Activated naive CD4-positive, alpha-beta T cell treated with anti-CD3 and anti-CD28 coated beads, Interleukin-2, amount 10 ng/mL, durations not matched to agents 7 days and 5 days (primary cell): ENCODE results near the gene IL21R.
A peak's percentile ranks its signal among the peaks of the same experiment; 100 is the strongest.
"Not testable (repeated sequence)": the region's sequence is repeated elsewhere in the genome, so short reads cannot be mapped to it uniquely, and the experiment has no call there.

Source experiments
- CTCF ChIA-PET: fragments of 350-600 bp; sonication (Branson Sonifier 250); formaldehyde crosslinking; loops from one replicate; lab custom pipeline; 2021; ENCODE audit warnings: antibody characterized with exemption; lab: Charles Lee
- DNase-seq: peaks from one replicate; pipeline ENCODE4 v3.0.0-alpha.2; 2020
- H3K27ac Mint-ChIP-seq: one replicate; pipeline ENCODE4 v1.8.0; 2021; ENCODE audit warnings: mild to moderate bottlenecking, moderate library complexity, mixed read lengths
- H3K27me3 Mint-ChIP-seq: one replicate; pipeline ENCODE4 v1.8.0; 2021; ENCODE audit warnings: mild to moderate bottlenecking, mixed read lengths
- H3K36me3 Mint-ChIP-seq: one replicate; pipeline ENCODE4 v1.8.0; 2021; ENCODE audit warnings: mixed read lengths
- H3K4me1 Mint-ChIP-seq: one replicate; pipeline ENCODE4 v1.8.0; 2021; ENCODE audit warnings: mixed read lengths
- H3K4me3 Mint-ChIP-seq: one replicate; pipeline ENCODE4 v1.8.0; 2021; ENCODE audit warnings: mild to moderate bottlenecking, moderate library complexity, mixed read lengths
- H3K9me3 Mint-ChIP-seq: one replicate; pipeline ENCODE4 v1.8.0; 2021; ENCODE audit warnings: mixed read lengths

The IL21R gene

DNA sequence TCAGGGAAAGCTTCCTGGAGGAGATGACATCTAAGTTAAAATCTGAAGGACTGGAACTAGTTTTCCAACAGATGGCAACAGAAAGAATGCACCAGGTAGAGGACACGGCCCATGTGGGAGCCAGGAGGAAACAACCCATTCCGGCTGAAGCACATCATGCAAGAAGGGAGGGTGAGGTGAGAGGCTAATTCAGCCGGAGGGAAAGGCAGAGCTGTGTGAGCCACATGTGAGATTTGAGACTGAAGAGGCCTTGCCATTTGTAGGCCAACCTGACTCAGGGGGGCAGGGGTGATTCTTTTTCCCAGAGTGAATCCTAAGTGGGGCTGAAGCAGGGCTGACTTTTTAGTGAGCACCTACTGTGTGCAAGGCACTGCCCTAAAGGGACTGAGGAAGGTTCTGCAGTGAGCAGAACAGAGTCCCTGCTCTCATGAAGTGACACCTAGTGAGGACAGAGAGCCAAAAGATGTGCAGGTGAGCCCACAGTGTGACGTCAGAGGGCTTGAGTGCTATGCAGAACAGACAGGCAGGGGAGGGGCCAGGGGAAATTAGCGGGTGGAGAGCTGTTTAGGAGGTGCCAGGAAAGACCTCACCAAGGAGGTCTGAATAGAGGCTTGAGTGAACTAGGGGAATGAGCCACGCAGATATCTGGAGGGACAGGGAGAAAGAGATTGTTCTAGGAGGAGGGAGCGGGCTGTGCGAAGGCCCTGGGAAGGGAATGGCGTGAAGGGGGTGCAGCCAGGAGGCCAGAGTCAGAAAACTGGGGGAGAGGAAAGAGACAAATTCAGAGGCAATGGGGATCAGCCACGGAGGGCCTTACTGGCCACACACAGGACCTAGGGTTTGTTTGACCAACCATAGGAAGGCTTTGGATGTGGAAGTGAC lies 19.8 kb upstream of the IL21R start:
- CTCF ChIA-PET = no interaction called here
- DNase-seq = no peak
- Mint-ChIP-seq H3K4me3 (no peak overlapping the region), H3K27me3 (no peaks in the 10 kb centered on the region), H3K9me3 (peaks cover 24% of the 10 kb centered on the region), H3K27ac (peak overlapping the region; percentile 29), H3K4me1 (peaks cover 45% of the 10 kb centered on the region), H3K36me3 (peaks cover 10% of the 10 kb centered on the region)

DNA sequence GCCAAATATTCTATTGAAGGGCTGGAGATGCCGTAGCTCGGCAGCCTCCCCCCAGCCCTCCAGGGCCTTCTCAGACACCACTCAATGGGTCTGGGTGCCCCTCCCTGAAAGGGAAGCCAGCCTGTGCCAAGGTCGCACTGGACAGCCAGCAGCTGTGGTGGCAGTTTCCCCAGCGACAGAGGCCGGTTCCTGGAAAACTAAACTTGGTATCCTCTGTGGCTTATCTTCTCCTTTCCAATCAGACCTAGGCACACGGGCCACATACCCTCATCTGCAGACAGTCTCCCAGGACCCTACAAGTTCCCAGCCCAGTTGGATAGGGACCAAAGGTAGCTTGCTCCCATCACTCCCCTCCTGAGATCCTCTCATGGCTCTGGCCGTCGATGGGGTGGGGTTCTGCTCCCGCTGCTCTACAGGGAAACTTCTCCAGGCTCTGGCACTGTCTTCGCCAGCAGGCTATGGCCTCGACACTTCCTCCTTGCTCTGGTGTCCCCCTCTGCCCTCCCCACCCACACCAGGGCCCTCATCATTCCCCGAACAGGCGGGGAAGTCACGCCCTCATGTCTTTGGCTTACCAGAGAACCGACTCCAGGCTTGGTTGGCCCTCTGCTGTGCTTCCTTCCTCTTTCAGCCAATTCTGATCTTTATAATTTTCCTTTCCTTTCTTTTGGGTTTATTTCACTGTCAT lies 18.3 kb upstream of the IL21R start:
- CTCF ChIA-PET = no interaction called here
- no peak overlapping the region for H3K27ac Mint-ChIP-seq
- peaks cover 19% of the 10 kb centered on the region for H3K9me3 Mint-ChIP-seq
- H3K27me3 Mint-ChIP-seq = no peaks in the 10 kb centered on the region
- no peak for DNase-seq
- no peak overlapping the region for H3K4me3 Mint-ChIP-seq
- peaks cover 8% of the 10 kb centered on the region for H3K36me3 Mint-ChIP-seq
- peaks cover 34% of the 10 kb centered on the region for H3K4me1 Mint-ChIP-seq

DNA sequence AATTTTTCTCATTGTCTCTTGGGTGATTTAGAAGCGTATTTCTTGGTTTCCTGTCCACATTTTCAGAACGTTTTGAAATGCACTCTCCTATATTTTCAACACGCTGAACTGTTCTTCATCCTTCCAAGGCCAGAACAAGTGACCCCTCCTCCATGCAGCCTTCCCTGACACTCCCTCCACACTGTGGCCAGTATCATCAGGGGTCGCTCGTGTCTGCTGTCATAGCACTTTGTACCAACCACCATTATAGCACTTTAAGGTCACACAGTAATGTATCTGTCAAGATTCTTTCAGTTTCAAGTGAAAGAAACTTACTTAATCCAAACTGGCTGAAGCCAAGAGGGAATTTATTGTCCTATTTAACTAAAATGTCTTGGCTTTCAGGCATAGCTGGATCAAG lies 17.5 kb upstream of the IL21R start:
- H3K27ac Mint-ChIP-seq = no peak overlapping the region
- peaks cover 8% of the 10 kb centered on the region for H3K36me3 Mint-ChIP-seq
- H3K4me1 Mint-ChIP-seq = peaks cover 27% of the 10 kb centered on the region
- CTCF ChIA-PET = no interaction called here
- no peaks in the 10 kb centered on the region for H3K27me3 Mint-ChIP-seq
- H3K9me3 Mint-ChIP-seq = peaks cover 21% of the 10 kb centered on the region
- no peak overlapping the region for H3K4me3 Mint-ChIP-seq
- no peak for DNase-seq

DNA sequence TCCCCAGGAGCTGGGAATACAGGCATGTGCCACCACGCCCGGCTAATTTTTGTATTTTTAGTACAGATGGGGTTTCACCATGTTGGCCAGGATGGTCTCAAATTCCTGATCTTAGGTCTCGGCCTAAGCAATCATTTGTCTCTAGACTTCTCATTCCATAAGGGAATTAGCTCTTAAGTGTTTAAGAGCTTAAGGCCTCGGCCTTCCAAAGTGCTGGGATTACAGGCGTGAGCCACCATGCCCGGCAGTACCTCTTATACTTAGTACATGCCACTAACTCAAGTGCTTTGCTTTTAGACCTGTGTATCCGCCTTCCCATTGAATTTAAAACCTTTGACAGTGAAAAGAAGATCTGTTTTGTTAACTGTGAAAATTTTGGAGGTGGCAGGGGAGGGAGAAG lies 16.6 kb upstream of the IL21R start:
- Mint-ChIP-seq H3K4me3 (no peak overlapping the region), H3K27ac (no peak overlapping the region), H3K36me3 (peaks cover 10% of the 10 kb centered on the region), H3K4me1 (peaks cover 19% of the 10 kb centered on the region), H3K9me3 (peaks cover 24% of the 10 kb centered on the region), H3K27me3 (no peaks in the 10 kb centered on the region)
- CTCF ChIA-PET = interaction anchor here (0.6 to 1.2 kb wide), 2 partner anchors 10 to 25 kb away, joined by 3 to 4 read pairs; no protein-coding TSS in a partner anchor
- no peak for DNase-seq

DNA sequence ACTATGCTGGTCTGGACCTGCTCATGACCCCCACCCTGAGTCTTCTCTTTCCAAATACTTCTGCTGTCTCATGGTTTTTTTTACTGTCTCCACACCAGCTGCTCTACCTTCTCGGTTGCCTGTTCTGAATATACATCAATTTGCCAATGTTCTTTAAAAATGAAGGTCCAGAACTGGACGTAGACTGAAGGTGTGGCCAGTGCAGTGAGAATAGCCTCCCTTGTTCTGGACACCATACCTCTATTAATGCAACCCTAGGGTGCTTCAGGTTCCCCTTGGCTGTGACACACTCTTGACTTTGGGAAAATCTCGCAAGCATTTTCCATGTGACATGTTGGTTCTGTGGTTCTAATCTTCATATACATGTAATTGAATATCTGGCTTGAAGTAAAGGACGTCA lies 15.3 kb upstream of the IL21R start:
- H3K4me1 Mint-ChIP-seq = peaks cover 14% of the 10 kb centered on the region
- peaks cover 6% of the 10 kb centered on the region for H3K27me3 Mint-ChIP-seq
- DNase-seq = no peak
- H3K9me3 Mint-ChIP-seq = peaks cover 30% of the 10 kb centered on the region
- peaks cover 13% of the 10 kb centered on the region for H3K36me3 Mint-ChIP-seq
- CTCF ChIA-PET = interaction anchor here (1.6 to 2.6 kb wide), 3 partner anchors 9 to 207 kb away, joined by 5 to 7 read pairs (median 6); no protein-coding TSS in a partner anchor
- no peak overlapping the region for H3K27ac Mint-ChIP-seq
- no peak overlapping the region for H3K4me3 Mint-ChIP-seq

DNA sequence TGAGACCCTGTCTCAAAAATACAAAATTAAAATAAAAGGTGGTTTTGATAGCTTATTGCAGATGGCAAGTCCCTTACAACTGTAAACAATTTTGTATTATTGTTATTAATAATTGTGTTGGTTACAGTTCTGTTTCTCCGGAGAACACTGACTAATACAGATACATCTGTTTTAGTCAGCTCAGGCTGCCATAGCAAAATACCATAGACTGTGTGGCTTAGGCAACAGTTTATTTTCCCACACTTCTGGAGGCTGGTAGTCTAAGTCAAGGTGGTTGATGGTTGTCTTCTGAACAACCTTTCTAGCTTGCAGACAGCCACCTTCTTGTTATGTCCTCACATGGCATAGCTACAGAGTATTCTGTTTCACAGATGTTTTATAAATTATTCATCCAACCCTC lies 14.2 kb upstream of the IL21R start:
- no peak for DNase-seq
- peaks cover 37% of the 10 kb centered on the region for H3K9me3 Mint-ChIP-seq
- no peak overlapping the region for H3K27ac Mint-ChIP-seq
- peaks cover 5% of the 10 kb centered on the region for H3K4me1 Mint-ChIP-seq
- H3K4me3 Mint-ChIP-seq = no peak overlapping the region
- CTCF ChIA-PET = interaction anchor here (1.0 to 2.6 kb wide), 5 partner anchors 10 to 208 kb away, joined by 3 to 7 read pairs (median 5); no protein-coding TSS in a partner anchor
- H3K27me3 Mint-ChIP-seq = peaks cover 7% of the 10 kb centered on the region
- H3K36me3 Mint-ChIP-seq = peaks cover 20% of the 10 kb centered on the region

DNA sequence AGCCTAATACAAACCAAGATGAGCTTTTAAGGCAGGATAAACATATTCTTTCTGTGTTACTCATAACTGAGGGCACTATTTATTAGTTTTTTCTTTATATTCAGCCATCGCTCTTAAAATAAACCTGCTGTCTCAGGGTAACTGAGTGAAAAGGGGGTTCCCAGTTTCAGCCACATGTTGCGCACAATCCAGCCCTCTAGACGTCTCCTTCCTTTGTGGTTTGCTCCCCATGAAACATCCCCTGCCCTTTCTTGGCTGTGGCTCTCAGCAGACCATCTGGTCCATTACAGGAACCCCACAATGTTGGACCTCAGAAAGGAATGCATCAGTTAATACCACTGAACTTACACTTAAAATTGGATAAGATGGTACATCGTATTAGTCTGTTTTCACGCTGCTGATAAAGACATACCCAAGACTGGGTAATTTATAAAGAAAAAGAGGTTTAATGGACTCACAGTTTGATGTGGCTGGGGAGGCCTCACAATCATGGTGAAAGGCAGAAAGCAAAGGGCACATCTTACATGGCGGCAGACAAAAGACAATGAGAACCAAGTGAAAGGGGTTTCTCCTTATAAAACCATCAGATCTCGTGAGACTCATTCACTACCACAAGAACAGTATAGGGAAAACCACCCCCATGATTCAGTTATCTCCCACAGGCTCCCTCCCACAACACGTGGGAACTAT lies 12.6 kb upstream of the IL21R start:
- Mint-ChIP-seq H3K9me3 (peaks cover 41% of the 10 kb centered on the region), H3K36me3 (peaks cover 28% of the 10 kb centered on the region), H3K27me3 (peaks cover 7% of the 10 kb centered on the region), H3K4me3 (no peak overlapping the region), H3K4me1 (peaks cover 16% of the 10 kb centered on the region), H3K27ac (no peak overlapping the region)
- no peak for DNase-seq
- CTCF ChIA-PET = interaction anchor here (2.4 kb wide), 1 partner anchor 17 kb away, joined by 7 read pairs; no protein-coding TSS in a partner anchor

DNA sequence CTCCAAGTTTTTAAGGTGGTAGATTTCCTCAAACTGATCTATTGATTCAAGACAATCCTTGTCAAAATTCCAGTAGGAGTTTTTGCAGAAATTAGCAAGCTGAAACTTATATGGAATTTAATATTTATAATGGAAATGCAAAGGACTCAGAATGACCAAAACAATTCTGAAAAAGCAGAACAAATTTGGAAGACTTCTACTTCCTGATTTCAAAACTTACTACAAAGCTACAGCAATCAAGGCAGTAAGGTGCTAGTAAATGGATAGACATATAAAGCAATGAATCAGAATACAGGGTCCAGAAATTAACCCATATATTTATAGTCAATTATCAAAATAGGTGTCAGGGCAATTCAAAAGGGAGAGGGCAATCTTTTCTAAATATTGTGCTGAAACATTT lies 11.8 kb upstream of the IL21R start:
- peaks cover 21% of the 10 kb centered on the region for H3K4me1 Mint-ChIP-seq
- no peak overlapping the region for H3K27ac Mint-ChIP-seq
- peaks cover 43% of the 10 kb centered on the region for H3K9me3 Mint-ChIP-seq
- no peak overlapping the region for H3K4me3 Mint-ChIP-seq
- no peak for DNase-seq
- CTCF ChIA-PET = no interaction called here
- H3K27me3 Mint-ChIP-seq = peaks cover 7% of the 10 kb centered on the region
- peaks cover 32% of the 10 kb centered on the region for H3K36me3 Mint-ChIP-seq

DNA sequence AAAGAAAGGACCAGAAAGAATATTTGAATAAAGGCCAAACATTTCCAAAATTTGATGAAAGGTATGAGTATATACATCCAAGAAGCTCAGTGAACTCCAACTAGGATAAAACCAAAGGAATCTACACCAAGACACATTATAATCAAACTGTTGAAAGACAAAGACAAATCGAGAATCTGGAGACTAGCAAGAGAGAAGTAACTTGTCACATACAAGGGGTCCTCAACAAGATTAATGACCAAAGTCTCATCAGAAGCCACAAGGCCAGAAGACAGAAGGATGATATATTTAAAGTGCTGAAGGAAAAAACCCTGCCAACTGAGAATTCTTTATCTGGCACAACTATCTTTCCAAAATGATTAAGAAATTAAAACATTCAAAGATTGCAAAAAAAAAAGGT lies 9.3 kb upstream of the IL21R start:
- Mint-ChIP-seq H3K36me3 (peaks cover 38% of the 10 kb centered on the region), H3K4me3 (no peak overlapping the region), H3K4me1 (peaks cover 25% of the 10 kb centered on the region), H3K27ac (no peak overlapping the region), H3K27me3 (peaks cover 11% of the 10 kb centered on the region), H3K9me3 (peaks cover 50% of the 10 kb centered on the region)
- CTCF ChIA-PET = no interaction called here
- DNase-seq = no peak

DNA sequence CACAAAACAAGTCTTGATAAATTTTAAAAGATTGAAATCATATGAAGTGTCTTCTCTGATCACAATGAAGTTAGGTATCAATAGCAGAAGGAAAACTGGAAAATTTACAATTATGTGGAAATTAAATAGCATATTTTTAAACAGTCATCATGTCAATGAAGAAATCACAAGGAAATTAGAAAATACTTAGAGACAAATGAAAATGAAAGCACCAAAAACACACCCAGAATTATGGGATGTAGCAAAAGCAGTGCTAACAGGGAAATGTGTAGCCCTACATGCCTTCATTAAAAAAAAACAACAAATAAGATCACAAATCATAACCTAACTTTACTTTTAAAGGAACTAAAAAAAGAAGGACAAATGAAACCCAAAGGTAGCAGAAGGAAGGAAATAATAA lies 7.5 kb upstream of the IL21R start:
- Mint-ChIP-seq H3K27me3 (peaks cover 11% of the 10 kb centered on the region), H3K4me3 (no peak overlapping the region), H3K4me1 (peaks cover 32% of the 10 kb centered on the region), H3K36me3 (peaks cover 36% of the 10 kb centered on the region), H3K9me3 (peaks cover 47% of the 10 kb centered on the region), H3K27ac (no peak overlapping the region)
- CTCF ChIA-PET = interaction anchor here (1.3 kb wide), 1 partner anchor 20 kb away, joined by 4 read pairs; no protein-coding TSS in a partner anchor
- DNase-seq = no peak

DNA sequence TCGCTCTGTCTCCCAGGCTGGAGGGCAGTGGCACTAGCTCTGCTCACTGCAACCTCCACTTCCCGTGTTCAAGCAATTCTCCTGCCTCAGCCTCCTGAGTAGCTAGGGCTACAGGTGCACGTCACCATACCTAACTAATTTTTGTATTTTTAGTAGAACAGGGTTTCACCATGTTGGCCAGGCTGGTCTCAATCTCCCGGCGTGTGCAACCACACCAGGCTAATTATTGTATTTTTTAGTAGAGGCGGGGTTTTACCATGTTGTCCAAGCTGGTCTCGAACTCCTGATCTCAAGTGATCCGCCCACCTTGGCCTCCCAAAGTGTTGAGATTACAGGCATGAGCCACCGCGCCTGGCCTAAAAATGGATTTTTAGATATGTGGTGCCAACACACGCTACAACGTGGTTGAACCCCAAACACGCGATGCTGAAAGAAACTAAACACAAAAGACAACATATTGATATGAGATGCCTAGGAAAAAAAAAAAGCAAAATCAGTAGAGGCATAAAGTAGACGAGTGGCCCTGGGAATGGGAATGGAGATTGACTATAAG lies 3.6 kb upstream of the IL21R start:
- not testable (repeated sequence) for DNase-seq, H3K27ac Mint-ChIP-seq, H3K27me3 Mint-ChIP-seq, H3K4me3 Mint-ChIP-seq
- H3K9me3 Mint-ChIP-seq = peaks cover 23% of the 10 kb centered on the region
- peaks cover 25% of the 10 kb centered on the region for H3K36me3 Mint-ChIP-seq
- CTCF ChIA-PET = interaction anchor here (0.8 kb wide), 1 partner anchor 31 kb away, joined by 3 read pairs; no protein-coding TSS in a partner anchor
- H3K4me1 Mint-ChIP-seq = peaks cover 57% of the 10 kb centered on the region

DNA sequence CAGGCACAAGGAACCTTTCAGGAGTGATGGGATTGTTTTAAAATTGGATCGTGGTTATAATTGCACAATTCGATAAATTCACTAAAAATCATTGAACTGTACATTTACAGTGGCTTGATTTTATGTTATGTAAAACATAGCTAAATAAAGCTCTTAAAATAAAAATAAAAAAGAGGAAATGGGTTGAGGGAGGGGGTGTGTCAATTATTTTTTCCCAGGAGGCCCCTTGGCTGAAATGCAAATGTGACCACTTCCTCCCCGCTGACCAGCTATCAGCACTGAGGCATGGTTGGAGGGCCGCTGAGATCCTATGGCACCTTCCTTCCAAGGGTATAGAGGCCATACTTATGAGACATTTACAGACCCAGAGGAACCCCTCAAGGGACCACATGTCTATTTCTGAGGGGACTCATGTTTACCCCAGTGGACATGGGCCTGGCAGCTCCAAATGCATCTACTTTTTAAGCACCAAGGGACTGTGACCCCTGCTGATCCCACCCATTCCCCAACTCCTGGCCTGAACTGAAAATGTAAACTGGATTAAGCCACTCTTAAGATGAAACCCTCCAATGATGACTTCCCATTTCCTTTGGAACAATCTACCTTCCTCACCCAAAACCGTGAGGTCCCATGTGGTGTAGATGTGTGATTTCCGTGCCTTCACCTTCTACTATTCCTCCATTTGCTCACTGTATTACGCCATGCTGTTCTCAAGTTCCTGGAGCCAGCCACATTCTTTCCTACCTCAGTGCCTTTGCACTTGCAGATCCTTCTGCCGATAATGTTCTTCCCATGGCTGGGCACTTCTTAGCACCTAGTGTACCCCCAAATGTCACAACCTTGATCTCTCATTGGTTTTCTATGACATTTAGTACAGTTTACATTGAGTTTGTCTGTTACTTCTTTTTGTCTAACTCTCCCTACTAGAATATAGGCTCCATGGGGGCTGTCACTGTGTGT lies 2.8 kb upstream of the IL21R start:
- DNase-seq = no peak
- no peak overlapping the region for H3K4me3 Mint-ChIP-seq
- peaks cover 17% of the 10 kb centered on the region for H3K9me3 Mint-ChIP-seq
- CTCF ChIA-PET = interaction anchor here (0.8 kb wide), 1 partner anchor 32 kb away, joined by 3 read pairs; no protein-coding TSS in a partner anchor
- peaks cover 57% of the 10 kb centered on the region for H3K4me1 Mint-ChIP-seq
- no peak overlapping the region for H3K27ac Mint-ChIP-seq
- H3K36me3 Mint-ChIP-seq = peaks cover 28% of the 10 kb centered on the region
- peaks cover 8% of the 10 kb centered on the region for H3K27me3 Mint-ChIP-seq

DNA sequence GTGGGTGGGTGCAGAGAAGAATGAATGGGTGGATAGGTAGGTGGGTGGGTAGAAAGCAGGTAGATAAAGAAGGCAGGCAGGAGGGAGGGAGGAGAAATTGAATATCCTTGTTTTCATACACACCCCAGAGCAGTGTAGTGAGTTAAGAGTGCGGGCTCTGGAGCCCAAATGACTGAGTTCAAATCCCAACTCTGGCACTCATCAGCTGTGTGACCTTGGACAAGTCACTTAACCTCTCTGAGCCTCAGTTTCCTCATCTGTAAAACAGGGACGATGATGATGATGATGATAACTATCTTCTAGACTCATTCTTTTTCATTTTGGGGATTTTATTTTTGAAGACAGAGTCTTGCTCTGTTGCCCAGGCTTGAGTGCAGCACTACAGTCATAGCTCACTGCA lies 2.0 kb upstream of the IL21R start:
- Mint-ChIP-seq H3K36me3 (peaks cover 26% of the 10 kb centered on the region), H3K4me1 (peaks cover 56% of the 10 kb centered on the region), H3K27ac (no peak overlapping the region), H3K9me3 (peaks cover 9% of the 10 kb centered on the region), H3K27me3 (peaks cover 8% of the 10 kb centered on the region), H3K4me3 (no peak overlapping the region)
- CTCF ChIA-PET = interaction anchor here (0.7 to 1.1 kb wide), 3 partner anchors 8 to 27 kb away, joined by 3 to 4 read pairs (median 3); no protein-coding TSS in a partner anchor
- no peak for DNase-seq
